HPDE6-E6E7 (cell line): ENCODE results near the gene MMS19.
A peak's percentile ranks its signal among the peaks of the same experiment; 100 is the strongest.

ENCODE experiments used
- DNase-seq: peaks from one replicate; pipeline ENCODE4 v3.0.0; 2011; ENCODE audit warnings: missing footprints; ENCODE audit errors: extremely low spot score

MMS19 gene, protein sequence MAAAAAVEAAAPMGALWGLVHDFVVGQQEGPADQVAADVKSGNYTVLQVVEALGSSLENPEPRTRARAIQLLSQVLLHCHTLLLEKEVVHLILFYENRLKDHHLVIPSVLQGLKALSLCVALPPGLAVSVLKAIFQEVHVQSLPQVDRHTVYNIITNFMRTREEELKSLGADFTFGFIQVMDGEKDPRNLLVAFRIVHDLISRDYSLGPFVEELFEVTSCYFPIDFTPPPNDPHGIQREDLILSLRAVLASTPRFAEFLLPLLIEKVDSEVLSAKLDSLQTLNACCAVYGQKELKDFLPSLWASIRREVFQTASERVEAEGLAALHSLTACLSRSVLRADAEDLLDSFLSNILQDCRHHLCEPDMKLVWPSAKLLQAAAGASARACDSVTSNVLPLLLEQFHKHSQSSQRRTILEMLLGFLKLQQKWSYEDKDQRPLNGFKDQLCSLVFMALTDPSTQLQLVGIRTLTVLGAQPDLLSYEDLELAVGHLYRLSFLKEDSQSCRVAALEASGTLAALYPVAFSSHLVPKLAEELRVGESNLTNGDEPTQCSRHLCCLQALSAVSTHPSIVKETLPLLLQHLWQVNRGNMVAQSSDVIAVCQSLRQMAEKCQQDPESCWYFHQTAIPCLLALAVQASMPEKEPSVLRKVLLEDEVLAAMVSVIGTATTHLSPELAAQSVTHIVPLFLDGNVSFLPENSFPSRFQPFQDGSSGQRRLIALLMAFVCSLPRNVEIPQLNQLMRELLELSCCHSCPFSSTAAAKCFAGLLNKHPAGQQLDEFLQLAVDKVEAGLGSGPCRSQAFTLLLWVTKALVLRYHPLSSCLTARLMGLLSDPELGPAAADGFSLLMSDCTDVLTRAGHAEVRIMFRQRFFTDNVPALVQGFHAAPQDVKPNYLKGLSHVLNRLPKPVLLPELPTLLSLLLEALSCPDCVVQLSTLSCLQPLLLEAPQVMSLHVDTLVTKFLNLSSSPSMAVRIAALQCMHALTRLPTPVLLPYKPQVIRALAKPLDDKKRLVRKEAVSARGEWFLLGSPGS

DNA sequence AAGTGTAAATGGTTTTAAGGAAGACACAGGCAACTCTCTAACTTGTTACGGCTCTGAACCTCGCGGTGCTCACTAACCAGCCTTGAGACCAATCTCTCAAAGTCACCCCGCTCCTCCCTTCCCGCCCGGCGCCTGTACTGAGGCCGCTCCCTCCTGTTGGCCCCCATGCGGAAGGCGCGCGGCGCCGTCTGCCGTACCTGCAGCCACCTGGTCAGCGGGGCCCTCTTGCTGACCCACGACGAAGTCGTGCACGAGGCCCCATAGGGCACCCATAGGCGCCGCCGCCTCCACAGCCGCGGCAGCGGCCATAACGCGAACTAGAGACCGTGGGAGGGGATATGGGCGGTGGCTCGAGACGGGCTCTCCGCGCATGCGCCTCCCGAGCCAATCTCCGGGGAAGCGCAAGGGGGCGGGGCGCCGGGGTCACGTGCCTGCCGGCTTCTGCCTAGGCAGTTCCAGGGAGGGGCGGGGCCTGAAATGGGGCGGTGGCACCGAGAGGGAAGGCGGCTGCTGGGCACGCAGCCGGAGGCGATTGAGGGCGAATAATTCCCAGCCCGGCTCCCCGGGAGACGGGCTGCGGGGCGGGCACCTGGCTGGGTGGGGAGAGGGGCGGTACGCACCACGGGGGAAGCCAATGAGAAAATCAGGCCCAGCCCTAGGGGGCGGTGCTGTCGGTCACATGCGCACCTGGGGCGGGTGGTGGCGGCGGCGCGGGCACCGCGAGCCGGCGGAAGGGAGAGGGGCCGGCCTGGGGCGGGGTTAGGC, at the start of gene MMS19:
MMS19 (minus strand) TSS at position 347 of the 765 bp plus-strand sequence; CDS start at position 309, 38 bp downstream.
- DNase-seq = peak; percentile 96

DNA sequence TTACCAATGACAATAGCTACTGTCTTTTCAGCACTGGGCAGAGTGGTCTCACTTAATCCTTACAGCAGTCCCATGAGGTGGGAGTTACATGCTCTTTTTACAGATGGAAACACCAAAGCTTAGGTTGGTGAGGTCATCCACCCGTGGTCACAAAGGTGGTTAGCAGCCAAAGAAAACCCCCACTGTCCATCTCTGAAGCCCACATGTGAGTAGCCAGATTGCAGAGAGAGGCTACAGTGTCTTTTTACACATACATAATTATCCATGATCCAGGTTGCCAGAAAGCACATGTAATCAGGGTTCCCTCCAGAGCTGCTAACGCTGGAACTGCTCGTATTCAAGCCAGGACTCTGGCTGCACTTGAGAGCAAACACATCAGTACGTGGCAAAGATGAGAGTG, 49.7 kb upstream of the MMS19 start:
- no peak for DNase-seq

DNA sequence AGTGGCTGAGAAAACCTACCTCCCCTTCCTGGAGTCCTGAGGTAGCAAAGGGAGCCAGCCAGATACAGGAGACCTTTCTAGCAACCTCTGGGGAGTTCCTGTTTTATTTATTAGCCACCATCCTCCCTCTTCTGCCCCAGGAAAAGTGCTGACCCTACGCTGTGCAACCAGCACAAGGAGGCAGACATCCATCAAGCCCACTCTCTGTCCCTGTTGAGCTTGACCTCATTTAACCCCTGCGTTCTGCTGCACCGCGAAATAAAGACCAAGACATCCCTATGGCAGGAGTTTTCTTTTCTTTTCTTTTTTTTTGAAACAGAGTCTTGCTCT, 49.0 kb upstream of the MMS19 start:
- DNase-seq = no peak

DNA sequence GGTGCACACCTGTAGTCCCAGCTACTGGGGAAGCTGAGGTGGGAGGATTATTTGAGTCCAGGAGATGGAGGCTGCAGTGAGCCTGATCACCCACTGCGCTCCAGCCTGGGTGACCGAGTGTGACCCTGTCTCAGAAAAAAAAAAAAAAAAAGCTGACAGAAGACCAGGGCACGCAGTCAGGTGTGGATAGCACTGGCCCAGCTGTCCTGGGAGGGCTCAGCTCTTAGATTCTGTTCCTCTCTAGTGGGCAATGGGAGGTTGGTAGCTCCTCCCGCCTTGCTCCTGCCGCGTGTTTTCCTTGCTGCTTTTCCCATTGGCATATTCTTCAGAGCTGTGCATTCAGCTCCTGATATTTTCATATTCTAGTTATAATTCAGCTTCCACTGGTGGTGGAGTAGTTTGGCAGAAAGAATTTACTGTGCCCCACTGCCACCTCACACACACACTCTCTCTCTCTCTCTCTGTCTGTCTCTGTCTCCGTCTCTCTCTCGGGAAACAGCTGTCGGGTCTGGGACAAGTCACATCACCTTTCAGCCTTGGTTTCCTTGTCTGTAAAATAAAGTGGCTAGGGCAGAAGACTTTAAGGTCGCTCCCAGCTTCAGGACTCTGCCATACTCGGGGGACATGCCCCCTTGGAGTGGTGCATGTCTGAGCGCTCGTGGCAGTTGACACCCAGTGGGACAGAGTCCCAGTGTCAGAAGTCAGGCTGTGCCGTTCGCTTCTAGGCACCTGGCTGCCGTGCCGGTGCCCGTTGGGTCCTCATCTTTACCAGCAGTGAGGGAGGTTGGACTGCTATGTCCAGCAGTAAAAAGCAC, 48.4 kb upstream of the MMS19 start:
- DNase-seq = no peak

DNA sequence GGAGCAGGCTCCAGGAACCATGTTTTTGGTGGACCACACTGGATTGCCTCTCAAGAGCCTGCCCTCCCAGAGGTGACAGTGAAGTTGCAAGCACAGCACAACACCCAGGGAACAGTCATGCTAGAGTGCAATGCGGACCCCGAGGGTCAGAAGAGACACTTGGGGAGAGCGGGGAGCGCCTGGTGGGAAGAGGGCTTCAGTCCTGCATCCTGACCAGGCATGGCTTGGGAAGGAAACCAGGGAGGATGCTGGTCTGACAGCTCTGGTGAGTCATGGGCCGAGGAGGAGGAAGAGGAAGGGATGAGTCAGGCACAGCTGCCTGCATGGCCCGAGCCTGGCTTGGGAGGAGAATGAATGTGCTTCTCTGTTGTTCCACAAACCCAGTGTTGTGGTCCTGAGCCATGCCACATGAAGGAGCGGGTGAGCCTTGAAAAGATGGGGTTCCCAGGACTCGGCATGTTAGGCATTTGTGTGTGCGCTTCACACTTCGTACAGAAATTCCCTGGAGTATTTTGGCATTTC, 44.9 kb upstream of the MMS19 start:
- peak; percentile 98 for DNase-seq

DNA sequence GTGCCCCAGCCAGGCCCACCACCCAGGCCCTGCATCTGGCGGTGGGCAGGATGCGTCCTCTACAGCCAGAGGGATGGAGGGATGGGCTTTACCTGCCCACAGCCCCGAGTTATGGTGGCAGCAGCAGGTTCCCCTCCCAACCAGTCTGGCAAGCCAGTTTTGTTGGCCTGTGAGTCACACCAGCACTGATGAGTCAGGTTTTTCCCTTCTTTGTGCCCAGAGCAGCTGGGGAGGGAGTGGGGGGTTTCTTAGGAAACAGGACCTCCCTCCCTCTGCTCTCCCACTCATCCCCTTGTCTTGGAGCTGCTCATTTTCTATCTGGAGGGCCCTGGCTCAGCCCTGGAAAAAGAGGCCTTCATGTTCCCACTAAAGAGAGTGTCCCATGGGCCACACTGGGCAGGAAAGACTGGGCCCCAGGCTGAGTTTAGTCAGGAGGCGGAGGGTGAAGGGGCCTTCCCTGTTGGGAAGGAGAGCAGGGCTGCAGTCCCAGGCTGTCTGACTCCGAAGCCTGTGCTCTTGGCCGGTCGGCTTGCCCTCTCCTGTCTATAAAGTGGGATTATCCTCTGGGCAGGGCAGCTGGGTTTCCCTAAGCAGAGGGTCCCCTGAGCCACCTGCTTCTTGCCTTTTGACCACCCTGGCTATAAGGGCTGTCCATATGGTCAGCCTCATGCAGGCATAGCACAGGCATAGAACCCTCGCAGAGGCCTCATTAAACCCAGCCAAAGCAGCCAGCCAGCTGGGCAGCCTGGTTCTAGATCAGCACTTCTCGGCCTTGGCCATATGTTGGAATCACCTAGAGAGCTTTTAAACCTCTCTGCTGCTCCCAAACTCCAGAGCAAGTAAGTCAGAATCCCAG, 44.2 kb upstream of the MMS19 start:
- peak; percentile 92 for DNase-seq

DNA sequence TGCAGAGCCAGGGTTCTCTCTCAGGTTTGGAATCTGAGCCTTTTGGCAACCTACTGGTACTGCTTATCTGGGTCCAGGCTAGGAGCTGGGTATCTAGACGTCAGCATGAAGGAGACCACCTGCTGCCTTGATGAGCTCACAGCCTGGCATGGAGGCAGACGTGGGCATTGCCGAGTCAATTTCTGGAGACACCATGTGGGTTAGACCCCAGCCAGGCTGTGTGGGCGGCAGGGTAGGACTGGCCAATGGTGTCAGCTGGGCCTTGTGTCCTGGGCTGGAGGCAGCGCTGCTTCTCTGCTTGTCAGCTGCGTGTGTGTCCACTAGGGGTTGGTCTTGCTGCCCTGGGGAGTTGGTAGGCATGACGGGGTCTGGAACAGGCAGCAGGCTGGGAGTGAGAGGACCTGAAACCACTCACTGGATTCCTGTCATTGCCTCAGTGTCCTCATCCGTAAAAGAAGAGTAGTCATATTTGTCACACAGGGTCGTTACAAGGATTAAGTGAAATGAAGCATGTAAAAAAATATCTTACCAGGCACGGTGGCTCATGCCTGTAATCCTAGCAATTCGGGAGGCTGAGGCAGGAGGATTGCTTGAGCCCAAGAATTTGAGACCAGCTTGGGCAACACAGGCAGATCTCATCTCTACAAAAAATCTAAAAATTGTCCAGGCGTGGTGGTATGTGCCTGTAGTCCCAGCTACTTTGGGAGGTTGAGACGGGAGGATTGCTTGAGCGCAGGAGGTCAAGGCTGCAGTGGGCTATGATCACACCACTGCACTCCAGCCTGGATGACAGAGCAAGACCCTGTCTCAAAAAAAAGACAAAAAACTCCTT, 42.7 kb upstream of the MMS19 start:
- DNase-seq = no peak

DNA sequence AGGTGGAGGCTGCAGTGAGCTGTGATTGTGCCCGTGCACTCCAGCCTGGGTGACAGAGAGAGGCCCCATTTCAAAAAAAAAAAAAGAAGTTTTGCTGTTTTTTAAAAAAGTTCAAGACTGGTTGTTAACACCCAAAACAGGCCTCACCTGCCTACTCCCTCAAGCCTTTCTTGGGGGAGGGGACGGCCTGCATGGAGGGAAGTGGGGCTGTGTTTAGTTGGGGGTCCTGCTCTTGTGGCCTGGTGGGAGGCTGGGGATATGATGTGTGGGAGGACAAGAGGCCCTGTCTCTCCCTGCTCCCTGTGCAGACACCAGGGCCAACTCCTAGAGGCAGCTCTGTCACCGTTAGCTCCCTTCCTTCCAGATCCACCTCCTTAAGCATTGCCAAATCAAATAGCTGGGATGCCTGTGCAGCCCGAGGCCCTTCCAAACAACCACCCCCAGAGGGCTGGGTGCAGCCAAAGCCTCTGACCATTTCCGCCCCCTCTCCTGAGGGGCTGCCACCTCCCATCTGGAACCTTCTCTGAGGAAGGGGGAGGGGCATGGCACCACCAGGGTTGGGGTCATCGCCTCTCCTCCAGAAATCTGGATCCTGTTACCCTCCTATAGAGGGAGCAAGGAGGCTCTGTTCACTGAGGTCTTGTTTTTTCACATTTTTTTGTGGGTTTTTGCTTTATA, 41.4 kb upstream of the MMS19 start:
- no peak for DNase-seq

DNA sequence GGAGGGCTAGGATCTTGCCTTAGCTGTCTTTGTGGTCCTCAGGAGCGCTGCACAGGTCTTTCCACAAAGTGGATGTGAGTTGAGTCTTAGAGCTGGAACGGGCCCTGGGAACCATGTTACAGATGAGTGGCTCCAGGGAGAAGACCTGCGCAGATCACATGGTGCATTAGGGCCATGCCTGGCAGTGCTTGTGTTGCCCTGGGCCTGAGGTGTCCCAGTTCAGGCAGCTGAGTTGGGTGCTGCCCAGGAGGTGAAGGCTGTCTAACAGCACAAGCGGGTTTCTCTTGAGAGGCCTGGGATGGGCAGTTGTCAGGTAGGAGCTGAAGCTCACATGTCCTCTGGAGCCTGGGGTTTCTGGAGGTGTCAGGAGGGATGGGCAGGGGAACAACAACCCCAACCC, 40.6 kb upstream of the MMS19 start:
- DNase-seq = no peak

DNA sequence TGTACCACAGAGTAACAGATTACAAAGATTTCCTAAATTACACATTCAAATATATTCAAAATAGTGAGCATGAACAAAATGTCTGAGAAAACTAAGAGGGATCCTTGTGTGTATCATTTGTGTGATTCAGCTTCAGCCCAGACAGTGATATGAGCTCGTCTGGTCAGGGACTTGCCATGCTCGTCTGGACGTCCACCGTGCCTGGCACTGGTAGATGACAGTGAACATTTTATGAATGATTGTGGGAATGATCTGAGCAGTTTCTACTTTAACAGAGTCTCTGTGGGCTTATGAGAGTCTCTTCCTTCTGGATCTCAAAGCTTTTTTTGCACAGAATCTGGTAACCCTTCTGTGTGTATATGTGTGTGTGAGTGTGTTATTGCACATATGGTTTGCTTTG, 40.2 kb upstream of the MMS19 start:
- no peak for DNase-seq

DNA sequence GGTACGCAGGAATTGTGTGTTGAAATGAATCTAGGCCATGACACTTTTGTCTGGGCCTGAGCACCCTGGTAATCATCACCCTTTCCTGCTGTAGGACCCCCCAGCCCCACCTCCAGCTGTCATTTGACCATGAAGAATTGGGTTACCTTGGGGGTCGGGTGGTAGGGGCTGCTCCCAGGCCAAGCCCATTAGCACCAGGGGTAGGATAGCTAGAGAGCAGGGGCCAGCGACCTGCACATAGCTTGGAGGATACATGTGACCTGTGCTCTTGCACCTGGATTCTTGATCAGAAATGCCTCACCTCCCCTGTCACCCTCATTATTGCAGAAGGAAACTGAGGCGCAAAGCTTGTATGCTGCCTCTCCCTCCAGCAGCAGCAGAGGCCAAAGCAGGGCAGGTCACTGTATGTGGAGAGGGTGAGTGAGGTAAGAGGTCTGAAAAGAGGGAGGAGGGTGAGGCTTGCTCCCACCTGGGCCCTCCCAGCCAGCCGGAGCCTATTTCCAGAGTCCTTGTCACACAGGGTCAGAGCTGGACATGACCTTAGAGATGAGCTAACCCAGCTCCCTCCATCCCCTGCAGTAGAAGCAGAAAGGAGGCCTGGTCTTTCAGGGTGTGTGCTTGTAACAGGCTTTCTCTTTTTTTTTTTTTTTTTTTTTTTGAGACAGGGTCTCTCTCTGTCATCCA, 39.1 kb upstream of the MMS19 start:
- DNase-seq = no peak

DNA sequence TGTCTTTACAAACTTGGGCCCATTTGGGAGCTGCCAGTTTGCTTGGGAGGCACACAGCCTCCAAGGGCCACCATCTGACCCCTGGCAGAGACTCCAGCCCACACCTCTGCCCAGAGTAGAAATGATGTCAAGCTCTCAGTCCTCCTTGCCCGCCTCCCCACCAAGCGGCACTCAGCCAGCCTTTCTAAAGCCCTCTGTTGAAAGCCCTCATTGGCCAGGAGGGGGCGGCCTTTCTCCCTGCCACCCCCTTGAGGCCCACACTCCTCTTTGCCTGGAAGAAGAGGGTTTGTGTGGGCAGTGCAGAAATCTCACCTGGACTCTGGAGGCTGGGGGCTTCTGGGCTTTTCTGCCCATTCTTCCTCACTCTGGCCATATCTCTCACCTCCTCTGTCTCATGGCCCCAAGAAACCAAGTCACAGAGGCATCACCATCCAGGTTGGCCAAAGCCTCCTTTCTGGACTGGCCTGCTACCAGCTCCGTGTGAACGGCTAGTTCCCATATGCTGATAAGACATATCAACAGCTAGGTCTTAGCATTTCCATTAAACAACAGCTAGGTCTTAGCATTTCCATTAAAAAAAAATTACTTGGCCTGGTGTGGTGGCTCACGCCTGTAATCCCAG, 36.6 kb upstream of the MMS19 start:
- no peak for DNase-seq

DNA sequence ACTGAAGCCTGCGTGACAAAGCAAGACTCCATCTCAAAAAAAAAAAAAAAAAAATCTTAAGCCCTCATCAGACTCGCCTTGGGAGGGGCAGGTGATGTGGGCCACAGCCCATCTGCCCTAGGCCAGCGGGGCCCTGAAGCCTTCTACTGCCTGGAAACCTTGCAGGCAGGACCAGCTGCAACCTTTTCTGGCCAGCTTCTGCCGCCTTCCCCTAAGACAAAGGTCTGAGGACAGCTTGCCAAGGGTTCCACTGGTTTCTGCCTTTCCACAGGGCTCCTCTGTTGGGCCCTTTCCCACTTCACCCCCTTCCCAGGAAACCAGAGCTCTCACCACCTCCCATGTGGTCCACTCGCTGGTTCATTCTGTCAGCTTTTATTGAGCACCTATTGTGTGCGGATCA, 35.7 kb upstream of the MMS19 start:
- no peak for DNase-seq

DNA sequence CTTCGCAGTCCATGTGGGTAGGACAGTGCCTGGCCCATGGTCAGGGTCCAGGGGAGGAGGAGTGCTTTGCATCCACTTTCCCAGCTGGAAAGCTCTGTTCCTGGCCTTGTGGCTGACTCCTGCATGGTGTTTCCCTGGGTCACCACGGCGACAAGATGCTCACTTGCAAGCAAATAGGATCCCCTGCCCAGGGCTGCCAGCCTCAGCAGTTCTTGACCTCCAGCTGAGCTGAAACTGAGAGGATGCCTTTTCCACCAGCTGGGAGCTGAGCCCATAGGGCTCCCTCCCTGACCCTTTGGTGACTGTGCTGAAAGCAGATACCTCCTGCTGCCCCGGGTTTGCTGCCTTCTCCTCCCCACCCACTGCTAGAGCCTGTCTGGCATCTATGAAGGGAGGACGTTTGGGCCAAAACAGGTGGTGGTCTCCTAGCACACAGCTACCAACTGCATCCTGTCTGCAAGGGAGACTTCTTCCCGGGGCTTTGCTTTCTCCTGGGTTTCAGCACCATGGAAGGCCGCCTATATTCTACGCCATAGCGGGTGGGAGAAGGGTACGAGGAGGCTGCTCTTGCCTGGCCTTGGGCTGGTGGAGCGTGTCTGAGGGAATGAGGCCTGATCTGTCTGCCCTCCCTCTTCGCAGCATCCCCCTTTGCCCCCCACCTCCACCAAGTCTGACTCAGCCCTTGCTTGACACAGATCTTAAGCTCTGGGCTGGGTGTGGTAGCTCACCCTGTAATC, 34.9 kb upstream of the MMS19 start:
- no peak for DNase-seq

DNA sequence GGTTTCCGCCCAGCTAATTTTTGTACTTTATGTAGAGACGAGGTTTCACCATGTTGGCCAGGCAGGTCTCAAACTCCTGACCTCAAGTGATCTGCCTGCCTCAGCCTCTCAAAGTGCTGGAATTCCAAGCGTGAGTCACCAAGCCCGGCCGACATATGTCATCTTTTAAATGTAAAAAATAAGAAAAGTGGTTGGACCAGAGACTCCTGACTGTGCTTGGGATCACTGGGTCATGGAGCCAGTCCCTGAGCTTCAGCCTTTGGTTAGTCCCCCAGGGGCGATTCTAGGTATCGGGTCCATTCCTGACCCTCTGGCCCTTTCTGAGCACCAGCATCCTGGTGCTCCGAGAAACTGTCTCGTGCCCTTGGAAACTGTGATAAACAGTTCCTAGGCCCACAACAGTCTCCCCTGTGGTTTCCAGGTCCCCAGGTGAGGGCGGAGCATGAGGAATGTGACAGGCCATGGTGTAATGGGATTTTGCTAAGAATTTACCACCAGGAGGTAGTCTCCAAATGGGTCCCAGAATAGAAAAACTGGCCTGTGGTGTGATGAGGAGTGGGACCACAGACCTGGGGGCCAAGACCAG, 33.3 kb upstream of the MMS19 start:
- no peak for DNase-seq
